Measurements from ENCODE around the gene IL12A. TPM values are rescaled to one million over a fixed set of nuclear protein-coding genes. Genes with fewer than 3 reads are reported as not detected.

The IL12A gene
- total RNA-seq, 4 donors from 2014 or later, result not detected

GRCh38 chr3:160038862-160039562 lies 50.4 kb downstream of the IL12A start:
- in situ Hi-C loops (cut with MboI; ENCODE audit: low sequenced_read_pairs in 4 of 4), result loop anchor here in 3 of 4 donors (10.0 to 25.0 kb wide), 3 partner anchors 298 to 376 kb away; no protein-coding TSS in a partner anchor
- intact Hi-C loops (cut with DNase I; ENCODE audit: low total_unique reads), result no loop called here
- ATAC-seq (no peak), DNase-seq (no peak)
- Histone ChIP-seq H3K27ac (no peak overlapping the region), H3K36me3 (no peaks in the 10 kb centered on the region), H3K4me3 (peak overlapping the region in 3 of 4 donors; percentile 26 to 38 (median 35)), H3K9me3 (no peaks in the 10 kb centered on the region), H3K27me3 (peaks cover 11 to 22% (median 18%) of the 10 kb centered on the region in 3 donors), H3K4me1 (peaks cover 0 to 5% of the 10 kb centered on the region in 2 donors)
- TF ChIP-seq POLR2A (IDR thresholded peaks at IDR 0.05), result no peak
- TF ChIP-seq CTCF (IDR thresholded peaks at IDR 0.05 in 4 of 5, conservative IDR thresholded peaks at IDR 0.05 in 1 of 5), result no peak

GRCh38 chr3:160040181-160040580 lies 51.5 kb downstream of the IL12A start:
- TF ChIP-seq POLR2A (IDR thresholded peaks at IDR 0.05) (no peak), CTCF (IDR thresholded peaks at IDR 0.05 in 4 of 5, conservative IDR thresholded peaks at IDR 0.05 in 1 of 5) (no peak)
- Histone ChIP-seq H3K27me3 (peaks cover 11 to 22% (median 18%) of the 10 kb centered on the region in 3 donors), H3K36me3 (no peaks in the 10 kb centered on the region), H3K9me3 (no peaks in the 10 kb centered on the region), H3K4me1 (peaks cover 0 to 5% of the 10 kb centered on the region in 2 donors), H3K27ac (no peak overlapping the region), H3K4me3 (no peak overlapping the region)
- intact Hi-C loops (cut with DNase I; ENCODE audit: low total_unique reads), result no loop called here
- no peak for ATAC-seq
- DNase-seq, result no peak
- in situ Hi-C loops (cut with MboI; ENCODE audit: low sequenced_read_pairs in 4 of 4), result loop anchor here in 3 of 4 donors (25.0 kb wide), 2 partner anchors 297 to 372 kb away; no protein-coding TSS in a partner anchor

- H3K36me3 ChIP-seq, result no peaks in the 10 kb centered on the region
- TF ChIP-seq POLR2A (IDR thresholded peaks at IDR 0.05) (no peak), CTCF (IDR thresholded peaks at IDR 0.05 in 4 of 5, conservative IDR thresholded peaks at IDR 0.05 in 1 of 5) (no peak)
- in situ Hi-C loops (cut with MboI; ENCODE audit: low sequenced_read_pairs in 4 of 4), result loop anchor here in 3 of 4 donors (25.0 kb wide), 2 partner anchors 296 to 371 kb away; no protein-coding TSS in a partner anchor
- peaks cover 0 to 5% of the 10 kb centered on the region in 2 donors for H3K4me1 ChIP-seq
- no peak overlapping the region for H3K4me3 ChIP-seq
- ATAC-seq (no peak), DNase-seq (no peak)
- H3K9me3 ChIP-seq, result no peaks in the 10 kb centered on the region
- H3K27me3 ChIP-seq, result peaks cover 11 to 22% (median 18%) of the 10 kb centered on the region in 3 donors
- no peak overlapping the region for H3K27ac ChIP-seq
- intact Hi-C loops (cut with DNase I; ENCODE audit: low total_unique reads), result no loop called here
Measured at GRCh38 chr3:160041465-160041864, 52.8 kb downstream of the IL12A start.

- no peaks in the 10 kb centered on the region for H3K36me3 ChIP-seq
- TF ChIP-seq CTCF (IDR thresholded peaks at IDR 0.05 in 4 of 5, conservative IDR thresholded peaks at IDR 0.05 in 1 of 5) (no peak), POLR2A (IDR thresholded peaks at IDR 0.05) (no peak)
- H3K4me1 ChIP-seq, result peaks cover 0 to under 1% of the 10 kb centered on the region in 2 donors
- H3K9me3 ChIP-seq, result no peaks in the 10 kb centered on the region
- in situ Hi-C loops (cut with MboI; ENCODE audit: low sequenced_read_pairs in 4 of 4), result loop anchor here in 3 of 4 donors (25.0 kb wide), 2 partner anchors 293 to 368 kb away; no protein-coding TSS in a partner anchor
- no peak for ATAC-seq
- H3K27ac ChIP-seq, result no peak overlapping the region
- intact Hi-C loops (cut with DNase I; ENCODE audit: low total_unique reads), result no loop called here
- DNase-seq, result no peak
- peaks cover under 1 to 9% (median 7%) of the 10 kb centered on the region in 3 donors for H3K27me3 ChIP-seq
- no peak overlapping the region for H3K4me3 ChIP-seq
Measured at GRCh38 chr3:160044121-160044520, 55.5 kb downstream of the IL12A start.

Other genes starting within 250 kb of the IL12A start
- 100 to 1,000 TPM in 1 of 4 donors, 10 to 100 TPM in 3; 36.8 to 325 (median 85.6) TPM for gene SCHIP1, start 149.0 kb upstream of the IL12A start, total RNA-seq
- under 1 TPM in 1 of 4 donors, not detected in 3; 0.10 TPM for gene C3orf80, start 236.6 kb downstream of the IL12A start, total RNA-seq

Data from gastrocnemius medialis (tissue), 4 donors.